WTC11 (cell line): ENCODE measurements around the gene KCND1. TPM values are rescaled to one million over a fixed set of nuclear protein-coding genes. Genes with fewer than 3 reads are reported as not detected.

Experiments used
- ATAC-seq: fragments of 200-7000 bp; cut with Tn5 transposase; 2 replicates; pipeline ENCODE4 v1.10.0; 2021; ENCODE audit warnings: mild to moderate bottlenecking, moderate library complexity
- CTCF ChIA-PET: fragments of 300-600 bp; sonication (Branson Sonifier 250); formaldehyde crosslinking; loops from one replicate; lab custom pipeline; 2021; ENCODE audit warnings: antibody characterized with exemption; lab: Charles Lee
- POLR2A ChIA-PET: fragments of 350-600 bp; sonication (Branson Sonifier 250); formaldehyde crosslinking; loops from one replicate; lab custom pipeline; 2021; ENCODE audit warnings: antibody characterized with exemption; lab: Charles Lee
- DNase-seq: peaks from one replicate; pipeline ENCODE4 v3.0.0; 2021; ENCODE audit warnings: low spot score
- H3K27ac Mint-ChIP-seq: 2 replicates; pipeline ENCODE4 v1.8.0; 2021; ENCODE audit warnings: mixed read lengths
- H3K27me3 Mint-ChIP-seq: 2 replicates; pipeline ENCODE4 v1.8.0; 2021; ENCODE audit warnings: low read depth, mild to moderate bottlenecking, moderate library complexity, mixed read lengths
- H3K36me3 Mint-ChIP-seq: 2 replicates; pipeline ENCODE4 v1.8.0; 2021; ENCODE audit warnings: mixed read lengths
- H3K4me1 Mint-ChIP-seq: 2 replicates; pipeline ENCODE4 v1.8.0; 2022; ENCODE audit warnings: mixed read lengths
- H3K4me3 Mint-ChIP-seq: 2 replicates; pipeline ENCODE4 v1.8.0; 2021; ENCODE audit warnings: mild to moderate bottlenecking, moderate library complexity, mixed read lengths
- H3K9me3 Mint-ChIP-seq: 2 replicates; pipeline ENCODE4 v1.8.0; 2021; ENCODE audit warnings: mixed read lengths
- AFF4 ChIP-seq: sonication (generic); formaldehyde crosslinking; IDR thresholded peaks from 2 replicates; pipeline ENCODE4 v1.8.1; 2023; ENCODE audit warnings: mild to moderate bottlenecking, missing genetic modification reagents, borderline replicate concordance
- CDX4 ChIP-seq: fragments of 250-450 bp; sonication (Bioruptor Pico); IDR thresholded peaks from 2 replicates; pipeline ENCODE4 v1.9.0; 2021; ENCODE audit warnings: moderate library complexity, mild to moderate bottlenecking, inconsistent platforms, borderline replicate concordance
- CTCF ChIP-seq: fragments of 200-600 bp; IDR thresholded peaks from 2 replicates; pipeline ENCODE4 v1.8.0; 2022; ENCODE audit warnings: antibody characterized with exemption
- HMGA2 ChIP-seq: fragments of 250-450 bp; sonication (Bioruptor Pico); IDR thresholded peaks from 2 replicates; pipeline ENCODE4 v1.4.0; 2021; ENCODE audit warnings: mild to moderate bottlenecking, moderate library complexity
- NR3C1 ChIP-seq: sonication (generic); formaldehyde crosslinking; conservative IDR thresholded peaks from 2 replicates; pipeline ENCODE4 v1.8.1; 2023; ENCODE audit warnings: low read depth, mild to moderate bottlenecking, missing genetic modification reagents
- PRDM15 ChIP-seq: sonication (generic); formaldehyde crosslinking; IDR thresholded peaks from 2 replicates; pipeline ENCODE4 v1.8.0; 2022; ENCODE audit warnings: missing genetic modification reagents
- SMAD3 ChIP-seq: sonication (generic); formaldehyde crosslinking; IDR thresholded peaks from 2 replicates; pipeline ENCODE4 v1.8.0; 2022; ENCODE audit warnings: missing genetic modification reagents, mild to moderate bottlenecking, borderline replicate concordance
- SMAD4 ChIP-seq: sonication (generic); formaldehyde crosslinking; IDR thresholded peaks from 2 replicates; pipeline ENCODE4 v1.8.0; 2022; ENCODE audit warnings: mild to moderate bottlenecking, missing genetic modification reagents
- SP1 ChIP-seq: sonication (generic); formaldehyde crosslinking; conservative IDR thresholded peaks from 2 replicates; pipeline ENCODE4 v1.8.1; 2022; ENCODE audit warnings: missing genetic modification reagents
- TCF7 ChIP-seq: sonication (generic); formaldehyde crosslinking; IDR thresholded peaks from 2 replicates; pipeline ENCODE4 v1.8.0; 2022; ENCODE audit warnings: mild to moderate bottlenecking, low read depth, missing genetic modification reagents, moderate library complexity
- ZNF121 ChIP-seq: sonication (generic); formaldehyde crosslinking; IDR thresholded peaks from 2 replicates; pipeline ENCODE4 v1.8.0; 2023; ENCODE audit warnings: missing genetic modification reagents
- ZNF263 ChIP-seq: sonication (generic); formaldehyde crosslinking; IDR thresholded peaks from 2 replicates; pipeline ENCODE4 v1.8.1; 2022; ENCODE audit warnings: low read depth, mild to moderate bottlenecking, moderate library complexity, missing genetic modification reagents
- total RNA-seq: library from RNA; stranded (reverse); gene quantifications from 3 replicates; pipeline ENCODE4 v1.2.3, GENCODE V29; 2021
- TF ChIP-seq, protein P1 (sequence below): sonication (generic); formaldehyde crosslinking; IDR thresholded peaks from 2 replicates; pipeline ENCODE4 v1.8.1; 2023; ENCODE audit warnings: mild to moderate bottlenecking, missing genetic modification reagents, moderate library complexity
- TF ChIP-seq, protein P2 (sequence below): fragments of 250-450 bp; sonication (Bioruptor Pico); IDR thresholded peaks from 2 replicates; pipeline ENCODE4 v1.9.0; 2021; ENCODE audit warnings: mild to moderate bottlenecking, borderline replicate concordance

The KCND1 gene
- total RNA-seq, 1 experiment from 2014 or later = 5.4 TPM

- no peak for TF ChIP-seq AFF4 (CRISPR knock-in tag)
- no peak for TF ChIP-seq CDX4 (CRISPR knock-in tag)
- TF ChIP-seq NR3C1 (CRISPR knock-in tag) = no peak
- no peak for TF ChIP-seq SMAD3 (CRISPR knock-in tag)
- TF ChIP-seq TCF7 (CRISPR knock-in tag) = no peak
- no peak for TF ChIP-seq HMGA2 (CRISPR knock-in tag)
- TF ChIP-seq SP1 = no peak
- TF ChIP-seq, protein P1, sequence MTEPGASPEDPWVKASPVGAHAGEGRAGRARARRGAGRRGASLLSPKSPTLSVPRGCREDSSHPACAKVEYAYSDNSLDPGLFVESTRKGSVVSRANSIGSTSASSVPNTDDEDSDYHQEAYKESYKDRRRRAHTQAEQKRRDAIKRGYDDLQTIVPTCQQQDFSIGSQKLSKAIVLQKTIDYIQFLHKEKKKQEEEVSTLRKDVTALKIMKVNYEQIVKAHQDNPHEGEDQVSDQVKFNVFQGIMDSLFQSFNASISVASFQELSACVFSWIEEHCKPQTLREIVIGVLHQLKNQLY (CRISPR knock-in tag) = no peak
- no peak for TF ChIP-seq ZNF263 (CRISPR knock-in tag)
These were observed 17.8 kb upstream of the KCND1 start (continued) for GRCh38 chrX:48989483-48989882.

DNA sequence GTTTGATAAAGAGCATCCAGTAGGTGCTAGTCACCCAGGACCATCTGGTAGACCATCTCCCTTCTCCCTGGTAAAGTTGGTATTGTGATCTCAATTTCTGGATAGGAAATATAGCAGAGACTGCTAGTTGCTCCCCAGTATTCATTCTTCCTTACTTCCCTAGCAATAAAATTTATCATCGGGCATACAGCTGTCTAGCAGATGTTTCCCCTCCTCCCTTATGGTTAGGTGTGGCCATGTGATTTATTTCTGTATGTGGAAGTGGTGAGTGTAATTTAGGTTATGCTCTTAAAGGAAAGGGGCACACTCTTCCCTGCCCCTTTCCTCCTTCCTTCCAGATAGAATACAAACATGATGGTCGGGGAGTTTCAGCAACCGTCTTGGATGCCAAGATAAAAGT is 12.3 kb upstream of the KCND1 start:
- H3K36me3 Mint-ChIP-seq = peaks cover 51% of the 10 kb centered on the region
- TF ChIP-seq SMAD4 (no peak), CTCF (no peak)
- H3K4me1 Mint-ChIP-seq = no peaks in the 10 kb centered on the region
- POLR2A ChIA-PET = interaction anchor here (0.7 kb wide), 1 partner anchor 24 kb away, joined by 6 read pairs; no protein-coding TSS in a partner anchor
- no peak overlapping the region for H3K4me3 Mint-ChIP-seq
- no peak for ATAC-seq
- no peak overlapping the region for H3K27ac Mint-ChIP-seq
- H3K27me3 Mint-ChIP-seq = no peaks in the 10 kb centered on the region
- H3K9me3 Mint-ChIP-seq = no peaks in the 10 kb centered on the region
- DNase-seq = no peak
- CTCF ChIA-PET = interaction anchor here (0.6 kb wide), 1 partner anchor 123 kb away, joined by 4 read pairs; no protein-coding TSS in a partner anchor

DNA sequence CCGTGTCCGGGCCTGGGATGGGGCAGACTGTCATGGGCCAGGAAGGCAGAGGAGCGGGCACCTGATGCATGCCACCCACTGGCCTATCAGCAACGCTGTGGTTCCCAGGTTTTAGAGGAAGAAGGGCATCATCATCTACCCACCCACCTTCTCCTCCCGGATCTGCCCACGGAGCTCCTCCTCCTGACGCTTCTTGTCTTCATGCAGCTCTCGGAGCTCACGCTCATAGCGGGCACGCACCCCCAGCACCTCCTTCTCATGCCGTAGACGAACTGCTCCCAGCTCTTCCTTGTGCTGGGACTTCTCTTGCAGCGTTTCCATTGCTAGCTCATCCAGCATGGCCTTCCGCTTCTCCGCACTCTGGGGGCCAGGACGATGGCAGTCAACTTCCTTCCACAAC is 11.4 kb upstream of the KCND1 start:
- Mint-ChIP-seq H3K36me3 (peaks cover 49% of the 10 kb centered on the region), H3K4me3 (no peak overlapping the region), H3K9me3 (no peaks in the 10 kb centered on the region), H3K27me3 (no peaks in the 10 kb centered on the region), H3K4me1 (no peaks in the 10 kb centered on the region), H3K27ac (no peak overlapping the region)
- ChIA-PET CTCF (interaction anchor here (1.3 kb wide), 1 partner anchor 12 kb away, joined by 4 read pairs; the partner anchor contains the start of gene KCND1), POLR2A (no interaction called here)
- no peak for DNase-seq
- ATAC-seq = no peak
- no peak for TF ChIP-seq ZNF121 (CRISPR knock-in tag)
- TF ChIP-seq, protein P2, sequence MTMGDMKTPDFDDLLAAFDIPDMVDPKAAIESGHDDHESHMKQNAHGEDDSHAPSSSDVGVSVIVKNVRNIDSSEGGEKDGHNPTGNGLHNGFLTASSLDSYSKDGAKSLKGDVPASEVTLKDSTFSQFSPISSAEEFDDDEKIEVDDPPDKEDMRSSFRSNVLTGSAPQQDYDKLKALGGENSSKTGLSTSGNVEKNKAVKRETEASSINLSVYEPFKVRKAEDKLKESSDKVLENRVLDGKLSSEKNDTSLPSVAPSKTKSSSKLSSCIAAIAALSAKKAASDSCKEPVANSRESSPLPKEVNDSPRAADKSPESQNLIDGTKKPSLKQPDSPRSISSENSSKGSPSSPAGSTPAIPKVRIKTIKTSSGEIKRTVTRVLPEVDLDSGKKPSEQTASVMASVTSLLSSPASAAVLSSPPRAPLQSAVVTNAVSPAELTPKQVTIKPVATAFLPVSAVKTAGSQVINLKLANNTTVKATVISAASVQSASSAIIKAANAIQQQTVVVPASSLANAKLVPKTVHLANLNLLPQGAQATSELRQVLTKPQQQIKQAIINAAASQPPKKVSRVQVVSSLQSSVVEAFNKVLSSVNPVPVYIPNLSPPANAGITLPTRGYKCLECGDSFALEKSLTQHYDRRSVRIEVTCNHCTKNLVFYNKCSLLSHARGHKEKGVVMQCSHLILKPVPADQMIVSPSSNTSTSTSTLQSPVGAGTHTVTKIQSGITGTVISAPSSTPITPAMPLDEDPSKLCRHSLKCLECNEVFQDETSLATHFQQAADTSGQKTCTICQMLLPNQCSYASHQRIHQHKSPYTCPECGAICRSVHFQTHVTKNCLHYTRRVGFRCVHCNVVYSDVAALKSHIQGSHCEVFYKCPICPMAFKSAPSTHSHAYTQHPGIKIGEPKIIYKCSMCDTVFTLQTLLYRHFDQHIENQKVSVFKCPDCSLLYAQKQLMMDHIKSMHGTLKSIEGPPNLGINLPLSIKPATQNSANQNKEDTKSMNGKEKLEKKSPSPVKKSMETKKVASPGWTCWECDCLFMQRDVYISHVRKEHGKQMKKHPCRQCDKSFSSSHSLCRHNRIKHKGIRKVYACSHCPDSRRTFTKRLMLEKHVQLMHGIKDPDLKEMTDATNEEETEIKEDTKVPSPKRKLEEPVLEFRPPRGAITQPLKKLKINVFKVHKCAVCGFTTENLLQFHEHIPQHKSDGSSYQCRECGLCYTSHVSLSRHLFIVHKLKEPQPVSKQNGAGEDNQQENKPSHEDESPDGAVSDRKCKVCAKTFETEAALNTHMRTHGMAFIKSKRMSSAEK (CRISPR knock-in tag) = no peak
- no peak for TF ChIP-seq PRDM15 (CRISPR knock-in tag)
